GM12878 (cell line): ENCODE results near the gene SCRN1. TPM values are rescaled to one million over a fixed set of nuclear protein-coding genes. Genes with fewer than 3 reads are reported as not detected.

Experiments
- ATAC-seq: fragments of 200-7000 bp; cut with Tn5 transposase; 3 replicates; pipeline ENCODE4 v1.9.1; 2020; ENCODE audit warnings: mild to moderate bottlenecking, moderate library complexity
- BruUV-seq: library from RNA; stranded (reverse); fragments of 400-500 nt; replicated peaks from 2 replicates; lab custom pipeline; 2021; lab: Mats Ljungman, UMichigan
- CTCF ChIA-PET: fragments of 300-600 bp; sonication (Branson Sonifier 250); formaldehyde crosslinking; extraction: SDS; loops from one replicate; lab custom pipeline; 2021; ENCODE audit warnings: inconsistent platforms; lab: Yijun Ruan, JAX
- POLR2A ChIA-PET: fragments of 350-600 bp; formaldehyde crosslinking; extraction: SDS; loops from one replicate; lab custom pipeline; 2021; ENCODE audit warnings: inconsistent platforms; lab: Charles Lee
- RAD21 ChIA-PET: fragments of 300-600 bp; sonication (Branson Sonifier 250); formaldehyde crosslinking; loops from one replicate; lab custom pipeline; 2023; ENCODE audit warnings: antibody characterized with exemption; ENCODE audit not compliant: unreplicated experiment; lab: Charles Lee
- SMC1A ChIA-PET: fragments of 300-600 bp; sonication (Branson Sonifier 250); formaldehyde crosslinking; loops from one replicate; lab custom pipeline; 2023; ENCODE audit not compliant: unreplicated experiment, uncharacterized antibody; lab: Charles Lee
- DNase-seq: peaks from one replicate; pipeline ENCODE4 v3.0.0-alpha.2; 2011; ENCODE audit warnings: low read depth, low spot score
- FAIRE-seq: peaks from 3 replicates; lab custom pipeline; 2011; peaks lifted over from hg19 to GRCh38; lab: Jason Lieb, UNC
- H2AFZ ChIP-seq: 2 replicates; pipeline ENCODE4 v1.6.0; 2011; ENCODE audit warnings: low read depth, low read length, control low read depth; ENCODE audit not compliant: control insufficient read depth
- H3K27ac ChIP-seq: 2 replicates; pipeline ENCODE4 v1.5.1; 2011; ENCODE audit warnings: control low read depth; ENCODE audit not compliant: control insufficient read depth, insufficient read depth
- H3K27me3 ChIP-seq, 2 experiments: replicated peaks in 1 of 2; 2 replicates each; pipeline versions ENCODE4 v1.6.0 to v1.6.1; 2011; ENCODE audit warnings: low read length in 1 of 2; ENCODE audit not compliant: control insufficient read depth in 2 of 2, insufficient read depth in 2 of 2
- H3K36me3 ChIP-seq, 2 experiments: 2 replicates each; pipeline ENCODE4 v1.5.1; 2011; ENCODE audit warnings: low read length in 1 of 2; ENCODE audit not compliant: control insufficient read depth in 2 of 2, insufficient read depth in 2 of 2
- H3K4me1 ChIP-seq: 2 replicates; pipeline ENCODE4 v1.6.1; 2011; ENCODE audit warnings: mild to moderate bottlenecking, low read length, moderate library complexity, mixed read lengths; ENCODE audit not compliant: control insufficient read depth, insufficient read depth
- H3K4me2 ChIP-seq: 2 replicates; pipeline ENCODE4 v1.6.0; 2011; ENCODE audit warnings: control low read depth; ENCODE audit not compliant: control insufficient read depth, insufficient read depth
- H3K4me3 ChIP-seq: fragments of 200-600 bp; sonication (generic); 2 replicates; pipeline ENCODE4 v1.5.1; 2016
- H3K79me2 ChIP-seq: 2 replicates; pipeline ENCODE4 v1.6.0; 2011; ENCODE audit warnings: low read length; ENCODE audit not compliant: control insufficient read depth, insufficient read depth
- H3K9ac ChIP-seq: 2 replicates; pipeline ENCODE4 v1.8.0; 2011; ENCODE audit warnings: low read length, control low read depth, mixed read lengths; ENCODE audit not compliant: control insufficient read depth, insufficient read depth
- H3K9me3 ChIP-seq: replicated peaks from 3 replicates; pipeline ENCODE4 v1.5.1; 2011; ENCODE audit warnings: mild to moderate bottlenecking, low read length; ENCODE audit not compliant: control insufficient read depth, insufficient read depth
- H4K20me1 ChIP-seq: 2 replicates; pipeline ENCODE4 v1.6.0; 2011; ENCODE audit not compliant: control insufficient read depth, insufficient read depth
- BCL11A ChIP-seq: IDR thresholded peaks from 2 replicates; pipeline ENCODE4 v1.6.1; 2011; ENCODE audit warnings: low read depth, low read length
- BHLHE40 ChIP-seq, 2 experiments: fragments of 450-650 bp in 1 of 2; IDR thresholded peaks; 2 replicates each; pipeline ENCODE4 v1.6.1; 2011 to 2017; ENCODE audit warnings: low read depth in 2 of 2, borderline replicate concordance in 1 of 2, improper control_type of control experiment in 1 of 2, low read length in 1 of 2, mild to moderate bottlenecking in 1 of 2
- EGR1 ChIP-seq, 2 experiments: IDR thresholded peaks; 1 replicate in 1 of 2; 2 replicates in 1 of 2; pipeline ENCODE4 v1.6.1; 2011 to 2012; ENCODE audit warnings: low read depth in 2 of 2, low read length in 2 of 2, borderline replicate concordance in 1 of 2, mild to moderate bottlenecking in 1 of 2, moderate library complexity in 1 of 2
- FOS ChIP-seq: IDR thresholded peaks from 3 replicates; pipeline ENCODE4 v1.6.1; 2011; ENCODE audit warnings: borderline replicate concordance; ENCODE audit not compliant: insufficient read length; ENCODE audit errors: extremely low read depth
- LARP7 ChIP-seq: fragments of 450-650 bp; IDR thresholded peaks from 2 replicates; pipeline ENCODE4 v1.6.1; 2017; ENCODE audit warnings: mild to moderate bottlenecking
- MTA3 ChIP-seq: IDR thresholded peaks from 2 replicates; pipeline ENCODE4 v1.6.1; 2012; ENCODE audit warnings: low read length, inconsistent platforms, borderline replicate concordance
- NR2F1 ChIP-seq: fragments of 450-650 bp; conservative IDR thresholded peaks from 2 replicates; pipeline ENCODE4 v1.6.1; 2017; ENCODE audit warnings: mild to moderate bottlenecking
- POU2F2 ChIP-seq: IDR thresholded peaks from 3 replicates; pipeline ENCODE4 v1.6.1; 2011; ENCODE audit warnings: low read depth, mild to moderate bottlenecking, low read length, borderline replicate concordance
- RBBP5 ChIP-seq: fragments of 200-600 bp; sonication (generic); conservative IDR thresholded peaks from 2 replicates; pipeline ENCODE4 v1.6.1; 2016
- RELA ChIP-seq: fragments of 450-650 bp; IDR thresholded peaks from 2 replicates; pipeline ENCODE4 v1.8.0; 2014; ENCODE audit warnings: borderline replicate concordance; ENCODE audit not compliant: partially characterized antibody
- SREBF1 ChIP-seq: IDR thresholded peaks from 2 replicates; pipeline ENCODE4 v1.6.1; 2012; ENCODE audit warnings: mild to moderate bottlenecking, low read length
- STAT1 ChIP-seq: fragments of 450-650 bp; conservative IDR thresholded peaks from 2 replicates; pipeline ENCODE4 v1.6.1; 2014; ENCODE audit warnings: antibody characterized with exemption, mild to moderate bottlenecking
- TBL1XR1 ChIP-seq: IDR thresholded peaks from 2 replicates; pipeline ENCODE4 v1.6.1; 2012; ENCODE audit warnings: low read depth, low read length, improper control_type of control experiment
- TCF12 ChIP-seq: IDR thresholded peaks from 2 replicates; pipeline ENCODE4 v1.6.1; 2011; ENCODE audit warnings: low read depth, mild to moderate bottlenecking, low read length
- YBX1 ChIP-seq: fragments of 450-650 bp; IDR thresholded peaks from 2 replicates; pipeline ENCODE4 v1.6.1; 2016; ENCODE audit warnings: antibody characterized with exemption
- WGBS: methylation state at CpG from one replicate; pipeline ENCODE4 v1.1.6; 2016; ENCODE audit warnings: low lambda C conversion rate; ENCODE audit not compliant: insufficient replicate concordance, insufficient coverage; ENCODE audit errors: missing lambda C conversion rate; 5-methylcytosine and 5-hydroxymethylcytosine counted together
- in situ Hi-C: fragments of 300-500 bp; cut with MboI; formaldehyde crosslinking; loops from 9 replicates; pipeline ENCODE4 v1.14.3; 2018; ENCODE audit warnings: mixed read lengths
- intact Hi-C: fragments of 100-400 bp; cut with micrococcal nuclease; formaldehyde crosslinking; loops from one replicate; pipeline ENCODE4 v1.14.2; 2022; ENCODE audit not compliant: unreplicated experiment
- polyA plus RNA-seq, 11 experiments: library from polyadenylated mRNA; depleted of rRNA in 4 of 11; unstranded in 6 of 11; stranded (reverse) in 5 of 11; fragments of >200 nt; fragmentation: Nextera tagmentation in 4 of 11; fragmentation: Illumina TruSeq in 1 of 11; extraction: Ambion mirVana in 4 of 11; extraction: Trizol in 1 of 11; gene quantifications; 1 replicate in 1 of 11; 2 replicates in 10 of 11; pipeline versions ENCODE4 v1.2.1 to v1.2.3, GENCODE V29; 2011 to 2016; ENCODE audit warnings: inconsistent platforms in 2 of 11, missing spikeins in 2 of 11, low read depth in 1 of 11
- total RNA-seq, 4 experiments: library from RNA; depleted of rRNA in 3 of 4; stranded (reverse); fragments of >200 nt in 3 of 4; fragmentation: Illumina TruSeq in 1 of 4; extraction: Trizol in 1 of 4; gene quantifications; 2 replicates each; pipeline versions ENCODE4 v1.2.1 to v1.2.3, GENCODE V29; 2013 to 2021
- TF ChIP-seq, protein P1 (sequence below): fragments of 150-350 bp; IDR thresholded peaks from 2 replicates; pipeline ENCODE4 v1.6.1; 2016; ENCODE audit warnings: low read depth, low read length
- TF ChIP-seq, protein P2 (sequence below): IDR thresholded peaks from 2 replicates; pipeline ENCODE4 v1.6.1; 2012; ENCODE audit warnings: low read length, inconsistent platforms
- TF ChIP-seq, protein P3 (sequence below): fragments of 450-650 bp; formaldehyde crosslinking; IDR thresholded peaks from 2 replicates; pipeline ENCODE4 v1.5.0; 2022; ENCODE audit warnings: mild to moderate bottlenecking, missing genetic modification characterization

SCRN1 gene
- total and polyA plus RNA-seq, 10 of the 15 experiments (the other 5 are each of a cell fraction or from before 2014, with no cell fraction given) = 11.1 to 67.6 (median 41.7) TPM

DNA sequence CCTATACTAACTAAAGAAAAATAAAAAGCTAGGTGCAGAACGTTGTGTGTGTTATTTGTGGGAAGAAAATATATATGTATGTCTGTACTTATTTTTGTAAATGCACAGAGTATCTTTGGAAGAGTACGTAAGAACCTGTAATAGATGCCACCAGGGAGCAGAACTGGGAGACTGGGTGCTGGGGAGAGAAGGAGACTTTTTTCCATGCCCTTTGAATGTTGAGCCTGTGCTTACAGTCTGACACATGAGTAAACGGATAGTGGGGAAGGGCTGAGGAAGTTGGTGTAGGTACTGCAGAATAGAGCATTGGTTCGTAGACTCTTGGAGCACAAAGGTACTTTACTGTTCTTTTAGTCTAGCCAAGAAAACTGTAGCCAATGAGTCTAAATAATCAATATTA lies 1.3 kb upstream of the SCRN1 start:
- no peak for ATAC-seq
- no peak for FAIRE-seq
- Histone ChIP-seq H2AFZ (no peak overlapping the region), H3K79me2 (peaks cover 41% of the 10 kb centered on the region), H3K27me3 (no peaks in the 10 kb centered on the region), H3K27ac (no peak overlapping the region), H3K9me3 (no peaks in the 10 kb centered on the region; the same call in 2 of the 3 replicates), H3K4me2 (no peak overlapping the region), H3K36me3 (no peaks in the 10 kb centered on the region), H3K4me1 (peaks cover 9% of the 10 kb centered on the region; the same call in 1 of the 2 replicates), H3K9ac (no peak overlapping the region), H3K4me3 (no peak overlapping the region), H4K20me1 (no peaks in the 10 kb centered on the region)
- ChIA-PET RAD21 (no interaction called here), CTCF (interaction anchor here (1.1 kb wide), 1 partner anchor 35 kb away, joined by 3 read pairs; no protein-coding TSS in a partner anchor), POLR2A (no interaction called here), SMC1A (interaction anchor here (1.0 to 1.1 kb wide), 2 partner anchors 36 to 70 kb away, joined by 3 read pairs; no protein-coding TSS in a partner anchor)
- whole genome bisulfite sequencing = 84% methylated on average over 4 of the region's 4 CpGs
- intact Hi-C loops = no loop called here
- DNase-seq = no peak
- no TSS peak for BruUV-seq
- TF ChIP-seq RELA = no peak
- TF ChIP-seq POU2F2 = no peak
- TF ChIP-seq FOS = no peak
- TF ChIP-seq STAT1 = no peak
- no peak for TF ChIP-seq MTA3
- no peak for TF ChIP-seq SREBF1
- TF ChIP-seq NR2F1 = no peak
- TF ChIP-seq EGR1 (IDR thresholded peaks at IDR 0.05; ENCODE audit: borderline replicate concordance in 1 of 2, low read depth in 2 of 2, low read length in 2 of 2) = no peak
- TF ChIP-seq LARP7 = no peak
- TF ChIP-seq, protein P1, sequence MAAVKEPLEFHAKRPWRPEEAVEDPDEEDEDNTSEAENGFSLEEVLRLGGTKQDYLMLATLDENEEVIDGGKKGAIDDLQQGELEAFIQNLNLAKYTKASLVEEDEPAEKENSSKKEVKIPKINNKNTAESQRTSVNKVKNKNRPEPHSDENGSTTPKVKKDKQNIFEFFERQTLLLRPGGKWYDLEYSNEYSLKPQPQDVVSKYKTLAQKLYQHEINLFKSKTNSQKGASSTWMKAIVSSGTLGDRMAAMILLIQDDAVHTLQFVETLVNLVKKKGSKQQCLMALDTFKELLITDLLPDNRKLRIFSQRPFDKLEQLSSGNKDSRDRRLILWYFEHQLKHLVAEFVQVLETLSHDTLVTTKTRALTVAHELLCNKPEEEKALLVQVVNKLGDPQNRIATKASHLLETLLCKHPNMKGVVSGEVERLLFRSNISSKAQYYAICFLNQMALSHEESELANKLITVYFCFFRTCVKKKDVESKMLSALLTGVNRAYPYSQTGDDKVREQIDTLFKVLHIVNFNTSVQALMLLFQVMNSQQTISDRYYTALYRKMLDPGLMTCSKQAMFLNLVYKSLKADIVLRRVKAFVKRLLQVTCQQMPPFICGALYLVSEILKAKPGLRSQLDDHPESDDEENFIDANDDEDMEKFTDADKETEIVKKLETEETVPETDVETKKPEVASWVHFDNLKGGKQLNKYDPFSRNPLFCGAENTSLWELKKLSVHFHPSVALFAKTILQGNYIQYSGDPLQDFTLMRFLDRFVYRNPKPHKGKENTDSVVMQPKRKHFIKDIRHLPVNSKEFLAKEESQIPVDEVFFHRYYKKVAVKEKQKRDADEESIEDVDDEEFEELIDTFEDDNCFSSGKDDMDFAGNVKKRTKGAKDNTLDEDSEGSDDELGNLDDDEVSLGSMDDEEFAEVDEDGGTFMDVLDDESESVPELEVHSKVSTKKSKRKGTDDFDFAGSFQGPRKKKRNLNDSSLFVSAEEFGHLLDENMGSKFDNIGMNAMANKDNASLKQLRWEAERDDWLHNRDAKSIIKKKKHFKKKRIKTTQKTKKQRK = no peak
- TF ChIP-seq, protein P2, sequence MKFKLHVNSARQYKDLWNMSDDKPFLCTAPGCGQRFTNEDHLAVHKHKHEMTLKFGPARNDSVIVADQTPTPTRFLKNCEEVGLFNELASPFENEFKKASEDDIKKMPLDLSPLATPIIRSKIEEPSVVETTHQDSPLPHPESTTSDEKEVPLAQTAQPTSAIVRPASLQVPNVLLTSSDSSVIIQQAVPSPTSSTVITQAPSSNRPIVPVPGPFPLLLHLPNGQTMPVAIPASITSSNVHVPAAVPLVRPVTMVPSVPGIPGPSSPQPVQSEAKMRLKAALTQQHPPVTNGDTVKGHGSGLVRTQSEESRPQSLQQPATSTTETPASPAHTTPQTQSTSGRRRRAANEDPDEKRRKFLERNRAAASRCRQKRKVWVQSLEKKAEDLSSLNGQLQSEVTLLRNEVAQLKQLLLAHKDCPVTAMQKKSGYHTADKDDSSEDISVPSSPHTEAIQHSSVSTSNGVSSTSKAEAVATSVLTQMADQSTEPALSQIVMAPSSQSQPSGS = no peak
- no peak for TF ChIP-seq BHLHE40 (IDR thresholded peaks at IDR 0.05; ENCODE audit: borderline replicate concordance in 1 of 2, low read depth in 2 of 2, low read length in 1 of 2)
- no peak for TF ChIP-seq BCL11A
- TF ChIP-seq TBL1XR1 = no peak
- no peak for TF ChIP-seq YBX1
- TF ChIP-seq, protein P3, sequence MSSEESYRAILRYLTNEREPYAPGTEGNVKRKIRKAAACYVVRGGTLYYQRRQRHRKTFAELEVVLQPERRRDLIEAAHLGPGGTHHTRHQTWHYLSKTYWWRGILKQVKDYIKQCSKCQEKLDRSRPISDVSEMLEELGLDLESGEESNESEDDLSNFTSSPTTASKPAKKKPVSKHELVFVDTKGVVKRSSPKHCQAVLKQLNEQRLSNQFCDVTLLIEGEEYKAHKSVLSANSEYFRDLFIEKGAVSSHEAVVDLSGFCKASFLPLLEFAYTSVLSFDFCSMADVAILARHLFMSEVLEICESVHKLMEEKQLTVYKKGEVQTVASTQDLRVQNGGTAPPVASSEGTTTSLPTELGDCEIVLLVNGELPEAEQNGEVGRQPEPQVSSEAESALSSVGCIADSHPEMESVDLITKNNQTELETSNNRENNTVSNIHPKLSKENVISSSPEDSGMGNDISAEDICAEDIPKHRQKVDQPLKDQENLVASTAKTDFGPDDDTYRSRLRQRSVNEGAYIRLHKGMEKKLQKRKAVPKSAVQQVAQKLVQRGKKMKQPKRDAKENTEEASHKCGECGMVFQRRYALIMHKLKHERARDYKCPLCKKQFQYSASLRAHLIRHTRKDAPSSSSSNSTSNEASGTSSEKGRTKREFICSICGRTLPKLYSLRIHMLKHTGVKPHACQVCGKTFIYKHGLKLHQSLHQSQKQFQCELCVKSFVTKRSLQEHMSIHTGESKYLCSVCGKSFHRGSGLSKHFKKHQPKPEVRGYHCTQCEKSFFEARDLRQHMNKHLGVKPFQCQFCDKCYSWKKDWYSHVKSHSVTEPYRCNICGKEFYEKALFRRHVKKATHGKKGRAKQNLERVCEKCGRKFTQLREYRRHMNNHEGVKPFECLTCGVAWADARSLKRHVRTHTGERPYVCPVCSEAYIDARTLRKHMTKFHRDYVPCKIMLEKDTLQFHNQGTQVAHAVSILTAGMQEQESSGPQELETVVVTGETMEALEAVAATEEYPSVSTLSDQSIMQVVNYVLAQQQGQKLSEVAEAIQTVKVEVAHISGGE (CRISPR knock-in tag) = no peak
- TF ChIP-seq RBBP5 = no peak
- no peak for TF ChIP-seq TCF12
- in situ Hi-C loops = no loop called here
